ENCODE measurements around the gene PARD3B.

The PARD3B gene

DNA sequence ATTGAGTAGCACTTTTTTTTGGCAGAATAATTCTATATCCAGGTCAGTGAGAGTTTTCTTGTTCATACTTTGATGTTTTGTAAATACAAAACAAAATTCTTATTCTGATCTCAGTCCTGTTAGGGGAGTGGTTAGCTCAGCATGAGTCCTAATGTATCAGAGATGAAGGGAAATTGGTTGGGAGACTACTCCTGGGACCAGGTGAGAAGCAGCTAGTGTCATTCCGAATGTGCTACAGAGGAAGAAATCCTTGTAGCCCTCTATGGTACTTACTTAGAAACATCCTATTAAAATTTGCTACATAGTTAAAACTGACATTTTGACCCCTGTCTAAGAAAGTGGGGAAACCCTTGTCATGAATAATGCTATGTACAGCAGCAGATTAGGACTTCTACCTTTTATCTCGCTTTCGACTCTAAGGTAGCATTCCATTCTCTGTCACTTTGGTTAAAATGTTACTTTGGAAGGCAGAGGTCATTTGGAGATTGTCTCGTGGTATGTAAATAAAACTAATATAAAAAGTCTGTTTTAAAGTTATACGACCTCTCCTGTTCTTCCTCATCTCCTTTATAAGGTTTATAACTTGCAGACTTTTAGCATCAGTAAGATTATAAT is 65.8 kb downstream of the PARD3B start:
- Histone ChIP-seq H3K4me1 (ENCODE audit: control insufficient read depth in 1 of 2, insufficient read depth in 1 of 2, low read depth in 1 of 2, low read length in 1 of 2) (no peaks in the 10 kb centered on the region), H3K9me3 (no peaks in the 10 kb centered on the region), H3K27me3 (no peaks in the 10 kb centered on the region), H3K36me3 (no peaks in the 10 kb centered on the region), H3K27ac (no peak overlapping the region), H3K4me3 (ENCODE audit: low read depth in 1 of 2, low read length in 1 of 2) (no peak overlapping the region)
- TF ChIP-seq, protein P1, sequence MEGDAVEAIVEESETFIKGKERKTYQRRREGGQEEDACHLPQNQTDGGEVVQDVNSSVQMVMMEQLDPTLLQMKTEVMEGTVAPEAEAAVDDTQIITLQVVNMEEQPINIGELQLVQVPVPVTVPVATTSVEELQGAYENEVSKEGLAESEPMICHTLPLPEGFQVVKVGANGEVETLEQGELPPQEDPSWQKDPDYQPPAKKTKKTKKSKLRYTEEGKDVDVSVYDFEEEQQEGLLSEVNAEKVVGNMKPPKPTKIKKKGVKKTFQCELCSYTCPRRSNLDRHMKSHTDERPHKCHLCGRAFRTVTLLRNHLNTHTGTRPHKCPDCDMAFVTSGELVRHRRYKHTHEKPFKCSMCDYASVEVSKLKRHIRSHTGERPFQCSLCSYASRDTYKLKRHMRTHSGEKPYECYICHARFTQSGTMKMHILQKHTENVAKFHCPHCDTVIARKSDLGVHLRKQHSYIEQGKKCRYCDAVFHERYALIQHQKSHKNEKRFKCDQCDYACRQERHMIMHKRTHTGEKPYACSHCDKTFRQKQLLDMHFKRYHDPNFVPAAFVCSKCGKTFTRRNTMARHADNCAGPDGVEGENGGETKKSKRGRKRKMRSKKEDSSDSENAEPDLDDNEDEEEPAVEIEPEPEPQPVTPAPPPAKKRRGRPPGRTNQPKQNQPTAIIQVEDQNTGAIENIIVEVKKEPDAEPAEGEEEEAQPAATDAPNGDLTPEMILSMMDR (IDR thresholded peaks at IDR 0.05) = no peak

DNA sequence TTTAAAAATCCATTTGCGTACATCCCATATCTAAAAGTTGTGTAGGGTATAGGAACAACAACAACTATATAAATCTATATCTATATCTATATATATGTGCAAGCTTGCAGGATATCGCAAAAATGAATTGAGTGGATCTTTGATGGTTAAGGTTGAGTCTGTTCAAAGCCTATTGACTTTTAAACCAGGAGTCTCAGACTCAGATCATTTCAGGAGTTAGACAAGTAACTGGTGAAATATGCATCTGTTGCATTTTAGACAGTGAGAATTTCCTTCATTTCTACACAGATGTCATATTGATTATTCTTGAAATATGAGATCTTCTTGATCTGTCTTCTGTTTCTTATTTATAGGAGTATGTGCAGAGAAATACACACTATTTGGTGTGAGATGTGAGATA is 66.5 kb downstream of the PARD3B start:
- H3K4me1 ChIP-seq (ENCODE audit: control insufficient read depth in 1 of 2, insufficient read depth in 1 of 2, low read depth in 1 of 2, low read length in 1 of 2) = no peaks in the 10 kb centered on the region
- H3K36me3 ChIP-seq = no peaks in the 10 kb centered on the region
- H3K27me3 ChIP-seq = no peaks in the 10 kb centered on the region
- H3K27ac ChIP-seq = no peak overlapping the region
- H3K4me3 ChIP-seq (ENCODE audit: low read depth in 1 of 2, low read length in 1 of 2) = no peak overlapping the region
- TF ChIP-seq, protein P1 (IDR thresholded peaks at IDR 0.05) = no peak
- H3K9me3 ChIP-seq = no peaks in the 10 kb centered on the region

DNA sequence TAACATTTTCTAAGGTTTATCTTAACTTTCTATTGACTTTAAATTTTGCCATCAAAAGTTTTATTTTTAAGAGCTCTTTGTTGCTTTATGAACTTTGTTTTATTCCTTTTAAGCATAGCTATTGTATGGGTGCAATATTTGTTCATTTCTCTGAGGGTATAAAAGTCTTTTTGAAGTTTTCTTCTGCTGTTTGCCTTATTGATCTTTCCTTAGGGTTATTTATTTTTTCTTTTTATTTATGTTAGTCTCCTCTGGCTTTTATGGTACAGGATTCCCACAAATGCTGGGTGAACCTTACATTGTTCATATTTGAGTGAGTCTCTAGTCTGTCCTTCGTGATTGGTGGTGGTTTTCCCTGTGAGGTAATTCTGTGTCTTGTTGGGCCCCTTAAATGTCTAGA is 68.4 kb downstream of the PARD3B start:
- H3K27ac ChIP-seq = no peak overlapping the region
- H3K9me3 ChIP-seq = no peaks in the 10 kb centered on the region
- H3K27me3 ChIP-seq = no peaks in the 10 kb centered on the region
- TF ChIP-seq, protein P1 (IDR thresholded peaks at IDR 0.05) = no peak
- no peaks in the 10 kb centered on the region for H3K36me3 ChIP-seq
- H3K4me3 ChIP-seq (ENCODE audit: low read depth in 1 of 2, low read length in 1 of 2) = no peak overlapping the region
- H3K4me1 ChIP-seq (ENCODE audit: control insufficient read depth in 1 of 2, insufficient read depth in 1 of 2, low read depth in 1 of 2, low read length in 1 of 2) = no peaks in the 10 kb centered on the region

DNA sequence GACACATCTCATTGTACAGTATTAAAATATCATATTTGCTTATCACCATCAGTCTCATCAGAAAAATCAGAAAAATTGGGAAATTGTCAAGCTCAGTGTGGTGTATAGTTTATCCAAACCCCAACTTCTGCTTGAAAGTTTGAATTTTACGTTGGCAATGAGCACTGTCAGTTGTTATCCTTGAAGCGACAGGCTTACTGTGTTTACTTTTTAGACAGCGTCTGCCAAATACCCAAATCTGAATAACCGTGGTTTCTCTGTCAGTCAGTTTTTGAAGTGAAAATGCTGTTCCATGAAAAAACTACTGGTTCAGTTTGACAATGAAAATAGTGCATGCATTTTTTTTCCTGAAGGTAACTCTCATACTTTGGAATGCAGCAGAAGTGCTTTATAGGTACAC is 70.2 kb downstream of the PARD3B start:
- Histone ChIP-seq H3K4me1 (ENCODE audit: control insufficient read depth in 1 of 2, insufficient read depth in 1 of 2, low read depth in 1 of 2, low read length in 1 of 2) (no peaks in the 10 kb centered on the region), H3K9me3 (no peaks in the 10 kb centered on the region), H3K36me3 (no peaks in the 10 kb centered on the region), H3K27me3 (no peaks in the 10 kb centered on the region), H3K27ac (no peak overlapping the region), H3K4me3 (ENCODE audit: low read depth in 1 of 2, low read length in 1 of 2) (no peak overlapping the region)
- TF ChIP-seq, protein P1 (IDR thresholded peaks at IDR 0.05) = no peak

DNA sequence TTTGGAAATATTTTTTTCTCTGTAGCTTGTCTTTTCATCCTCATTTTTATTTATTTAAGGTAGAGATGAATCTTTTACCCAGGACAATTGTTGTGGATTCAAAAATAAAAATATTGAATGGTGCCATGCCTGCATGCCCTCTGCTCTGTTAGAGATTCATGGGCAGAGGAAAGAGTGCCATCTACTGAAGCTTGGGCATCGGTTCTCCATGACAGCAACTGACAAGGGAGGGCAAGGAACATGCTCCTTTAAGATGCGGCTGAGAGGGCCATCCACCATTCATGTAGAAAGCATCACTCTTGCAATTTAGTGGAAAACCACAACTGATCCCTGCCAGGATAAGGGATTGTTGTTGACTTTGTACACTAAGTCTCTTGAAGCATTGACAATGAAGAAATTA is 79.9 kb downstream of the PARD3B start:
- Histone ChIP-seq H3K27me3 (no peaks in the 10 kb centered on the region), H3K36me3 (no peaks in the 10 kb centered on the region), H3K9me3 (no peaks in the 10 kb centered on the region), H3K27ac (no peak overlapping the region), H3K4me3 (ENCODE audit: low read depth in 1 of 2, low read length in 1 of 2) (no peak overlapping the region), H3K4me1 (ENCODE audit: control insufficient read depth in 1 of 2, insufficient read depth in 1 of 2, low read depth in 1 of 2, low read length in 1 of 2) (no peaks in the 10 kb centered on the region)
- TF ChIP-seq, protein P1 (IDR thresholded peaks at IDR 0.05) = no peak
